ENCODE measurements around the gene GPR78.

GPR78 gene

DNA sequence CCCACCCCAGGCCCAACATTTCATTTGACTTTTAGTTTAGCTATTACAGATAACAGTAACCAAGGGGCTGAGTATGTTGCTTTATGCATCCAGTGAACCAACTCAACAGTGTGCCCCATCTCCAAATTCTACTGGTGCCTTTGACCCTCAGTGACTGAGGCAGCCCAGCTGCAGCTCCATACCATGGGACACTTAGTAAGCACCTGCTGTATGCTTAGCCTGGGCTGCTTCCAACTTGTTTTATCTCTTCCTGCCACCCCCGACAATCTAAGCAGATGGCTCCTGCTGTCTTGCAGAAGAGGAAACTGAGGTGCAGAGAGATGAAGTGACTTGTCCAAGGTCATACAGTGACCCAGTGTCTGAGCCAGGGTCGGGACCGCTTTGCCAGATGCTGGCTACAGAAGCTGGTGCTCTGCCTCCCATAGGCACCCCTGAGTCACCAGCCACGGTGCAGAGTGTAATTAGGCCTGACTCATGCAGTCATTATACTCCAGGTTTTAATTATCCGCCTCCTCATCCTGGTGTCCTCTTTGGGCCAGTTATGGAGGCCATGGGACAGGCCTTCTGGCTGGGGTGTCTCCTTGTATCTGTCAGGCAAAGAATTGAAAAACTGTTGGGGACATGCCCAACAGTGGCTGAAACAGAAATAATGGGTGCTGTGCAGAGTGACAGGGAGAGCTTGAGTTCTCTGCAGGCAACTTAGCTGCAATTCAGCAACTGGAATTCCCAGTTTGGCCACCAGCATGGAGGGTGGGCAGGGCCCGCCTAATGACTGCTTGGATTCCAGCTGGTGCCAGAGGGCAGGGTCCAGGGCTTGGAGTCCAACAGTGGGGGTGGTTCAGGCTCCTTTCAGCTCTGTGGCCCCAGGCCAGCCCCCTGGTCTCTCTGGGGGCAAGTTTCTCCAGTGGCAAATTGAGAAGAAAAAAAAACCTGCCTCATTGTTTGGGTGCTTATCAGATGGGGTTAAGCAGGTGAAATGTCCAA is 8.2 kb upstream of the GPR78 start:
- H3K27ac ChIP-seq (ENCODE audit: low read length) = no peak overlapping the region
- H3K4me1 ChIP-seq (ENCODE audit: low read length) = no peaks in the 10 kb centered on the region
- no peak overlapping the region for H3K4me3 ChIP-seq (ENCODE audit: low read length)
- H3K4me2 ChIP-seq (ENCODE audit: low read depth, low read length) = no peak overlapping the region
- no peaks in the 10 kb centered on the region for H4K20me1 ChIP-seq (ENCODE audit: insufficient read depth, low read length)
- H3K9me2 ChIP-seq (replicated peaks; ENCODE audit: insufficient read depth, low read length) = no peaks in the 10 kb centered on the region
- DNase-seq = no peak
- no peak overlapping the region for H2AFZ ChIP-seq (ENCODE audit: low read length)
- no peaks in the 10 kb centered on the region for H3K9me3 ChIP-seq (replicated peaks; ENCODE audit: insufficient read depth, low read length)
- H3K36me3 ChIP-seq (replicated peaks; ENCODE audit: insufficient read depth, low read length) = no peaks in the 10 kb centered on the region
- no peak for TF ChIP-seq EZH2phosphoT487 (IDR thresholded peaks at IDR 0.05; ENCODE audit: low read length)
- TF ChIP-seq, protein P1, sequence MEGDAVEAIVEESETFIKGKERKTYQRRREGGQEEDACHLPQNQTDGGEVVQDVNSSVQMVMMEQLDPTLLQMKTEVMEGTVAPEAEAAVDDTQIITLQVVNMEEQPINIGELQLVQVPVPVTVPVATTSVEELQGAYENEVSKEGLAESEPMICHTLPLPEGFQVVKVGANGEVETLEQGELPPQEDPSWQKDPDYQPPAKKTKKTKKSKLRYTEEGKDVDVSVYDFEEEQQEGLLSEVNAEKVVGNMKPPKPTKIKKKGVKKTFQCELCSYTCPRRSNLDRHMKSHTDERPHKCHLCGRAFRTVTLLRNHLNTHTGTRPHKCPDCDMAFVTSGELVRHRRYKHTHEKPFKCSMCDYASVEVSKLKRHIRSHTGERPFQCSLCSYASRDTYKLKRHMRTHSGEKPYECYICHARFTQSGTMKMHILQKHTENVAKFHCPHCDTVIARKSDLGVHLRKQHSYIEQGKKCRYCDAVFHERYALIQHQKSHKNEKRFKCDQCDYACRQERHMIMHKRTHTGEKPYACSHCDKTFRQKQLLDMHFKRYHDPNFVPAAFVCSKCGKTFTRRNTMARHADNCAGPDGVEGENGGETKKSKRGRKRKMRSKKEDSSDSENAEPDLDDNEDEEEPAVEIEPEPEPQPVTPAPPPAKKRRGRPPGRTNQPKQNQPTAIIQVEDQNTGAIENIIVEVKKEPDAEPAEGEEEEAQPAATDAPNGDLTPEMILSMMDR (IDR thresholded peaks at IDR 0.05; ENCODE audit: low read length) = no peak
- no peak for TF ChIP-seq EZH2 (optimal IDR thresholded peaks at IDR 0.05; ENCODE audit: low read depth, low read length)
- H3K27me3 ChIP-seq (replicated peaks; ENCODE audit: insufficient read depth, low read length) = peaks cover 46% of the 10 kb centered on the region
- no peaks in the 10 kb centered on the region for H3K79me2 ChIP-seq (ENCODE audit: low read length)
- H3K9ac ChIP-seq (ENCODE audit: low read length) = no peak overlapping the region
- H3F3A ChIP-seq (ENCODE audit: insufficient read depth, low read length) = no peaks in the 10 kb centered on the region

DNA sequence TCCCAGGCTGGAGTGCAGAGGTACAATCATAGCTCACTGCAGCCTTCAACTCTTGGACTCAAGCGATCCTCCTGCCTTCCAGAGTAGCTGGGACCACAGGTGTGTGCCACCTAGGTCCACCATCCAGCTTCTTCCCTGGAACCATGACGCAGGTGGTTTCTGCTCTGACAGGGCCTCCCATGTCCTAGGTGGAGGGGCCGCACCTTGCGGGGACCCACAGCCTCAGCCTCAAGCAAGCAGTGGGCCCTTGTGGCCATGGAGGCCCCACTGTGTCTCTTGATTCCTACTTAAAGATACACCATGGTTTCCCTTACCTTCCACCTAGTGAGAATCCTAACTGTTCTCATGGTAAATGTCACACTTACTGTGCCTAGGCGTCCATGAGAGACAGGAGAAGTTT is 6.9 kb upstream of the GPR78 start:
- TF ChIP-seq, protein P1 (IDR thresholded peaks at IDR 0.05; ENCODE audit: low read length) = no peak
- TF ChIP-seq EZH2phosphoT487 (IDR thresholded peaks at IDR 0.05; ENCODE audit: low read length) (no peak), EZH2 (optimal IDR thresholded peaks at IDR 0.05; ENCODE audit: low read depth, low read length) (no peak)
- Histone ChIP-seq H3K9ac (ENCODE audit: low read length) (no peak overlapping the region), H3K9me2 (replicated peaks; ENCODE audit: insufficient read depth, low read length) (no peaks in the 10 kb centered on the region), H2AFZ (ENCODE audit: low read length) (no peak overlapping the region), H3K4me3 (ENCODE audit: low read length) (no peak overlapping the region), H4K20me1 (ENCODE audit: insufficient read depth, low read length) (no peaks in the 10 kb centered on the region), H3K79me2 (ENCODE audit: low read length) (no peaks in the 10 kb centered on the region), H3K36me3 (replicated peaks; ENCODE audit: insufficient read depth, low read length) (no peaks in the 10 kb centered on the region), H3K4me2 (ENCODE audit: low read depth, low read length) (no peak overlapping the region), H3K27me3 (replicated peaks; ENCODE audit: insufficient read depth, low read length) (peaks cover 59% of the 10 kb centered on the region), H3K9me3 (replicated peaks; ENCODE audit: insufficient read depth, low read length) (no peaks in the 10 kb centered on the region), H3F3A (ENCODE audit: insufficient read depth, low read length) (no peaks in the 10 kb centered on the region), H3K4me1 (ENCODE audit: low read length) (no peaks in the 10 kb centered on the region), H3K27ac (ENCODE audit: low read length) (no peak overlapping the region)
- no peak for DNase-seq

- TF ChIP-seq EZH2 (optimal IDR thresholded peaks at IDR 0.05; ENCODE audit: low read depth, low read length) = no peak
- no peak for TF ChIP-seq EZH2phosphoT487 (IDR thresholded peaks at IDR 0.05; ENCODE audit: low read length)
- TF ChIP-seq, protein P1 (IDR thresholded peaks at IDR 0.05; ENCODE audit: low read length) = no peak
- no peak overlapping the region for H3K27ac ChIP-seq (ENCODE audit: low read length)
- no peak overlapping the region for H2AFZ ChIP-seq (ENCODE audit: low read length)
- no peak overlapping the region for H3K4me2 ChIP-seq (ENCODE audit: low read depth, low read length)
- H3F3A ChIP-seq (ENCODE audit: insufficient read depth, low read length) = no peaks in the 10 kb centered on the region
- H3K27me3 ChIP-seq (replicated peaks; ENCODE audit: insufficient read depth, low read length) = peaks cover 73% of the 10 kb centered on the region
- H3K4me1 ChIP-seq (ENCODE audit: low read length) = no peaks in the 10 kb centered on the region
- H3K36me3 ChIP-seq (replicated peaks; ENCODE audit: insufficient read depth, low read length) = no peaks in the 10 kb centered on the region
- no peaks in the 10 kb centered on the region for H3K9me2 ChIP-seq (replicated peaks; ENCODE audit: insufficient read depth, low read length)
- no peaks in the 10 kb centered on the region for H3K79me2 ChIP-seq (ENCODE audit: low read length)
- no peak overlapping the region for H3K9ac ChIP-seq (ENCODE audit: low read length)
- H3K4me3 ChIP-seq (ENCODE audit: low read length) = no peak overlapping the region
- DNase-seq = no peak
- no peaks in the 10 kb centered on the region for H4K20me1 ChIP-seq (ENCODE audit: insufficient read depth, low read length)
- H3K9me3 ChIP-seq (replicated peaks; ENCODE audit: insufficient read depth, low read length) = no peaks in the 10 kb centered on the region
Measured at GRCh38 chr4:8574796-8575370, 5.3 kb upstream of the GPR78 start.

Data from MM.1S (cell line).